Esophagus muscularis mucosa (tissue), 4 donors: ENCODE results near the gene COLEC12. TPM values are rescaled to one million over a fixed set of nuclear protein-coding genes. Genes with fewer than 3 reads are reported as not detected.
"Not testable (repeated sequence)": the region's sequence is repeated elsewhere in the genome, so short reads cannot be mapped to it uniquely, and the experiment has no call there.

Source experiments
- DNase-seq: peaks from one replicate; pipeline ENCODE4 v3.0.0-alpha.2; 2017; ENCODE audit errors: extremely low spot score
- H3K27ac ChIP-seq, 4 donors: fragments of 200-600 bp; sonication (generic); replicated peaks in 1 of 4; 1 replicate in 3 of 4; 2 replicates in 1 of 4; pipeline ENCODE4 v1.5.1; 2016 to 2019; ENCODE audit warnings: mild to moderate bottlenecking in 1 of 4
- H3K27me3 ChIP-seq, 4 donors: fragments of 200-600 bp; sonication (generic); one replicate each; pipeline versions ENCODE4 v1.5.1 to v1.6.0; 2016 to 2019
- H3K36me3 ChIP-seq, 4 donors: fragments of 200-600 bp; sonication (generic); one replicate each; pipeline ENCODE4 v1.5.1; 2016 to 2019
- H3K4me1 ChIP-seq, 4 donors: fragments of 200-600 bp; sonication (generic); one replicate each; pipeline ENCODE4 v1.5.1; 2016 to 2019
- H3K4me3 ChIP-seq, 4 donors: fragments of 200-600 bp; sonication (generic); 1 replicate in 2 of 4; 2 replicates in 2 of 4; pipeline ENCODE4 v1.5.1; 2016 to 2019; ENCODE audit warnings: mild to moderate bottlenecking in 4 of 4, moderate library complexity in 1 of 4
- H3K9me3 ChIP-seq, 4 donors: fragments of 200-600 bp; sonication (generic); 1 replicate in 3 of 4; 2 replicates in 1 of 4; pipeline ENCODE4 v1.5.1; 2016 to 2019
- EP300 ChIP-seq: sonication (generic); formaldehyde crosslinking; IDR thresholded peaks from one replicate; pipeline ENCODE4 v1.6.1; 2017; ENCODE audit warnings: antibody characterized with exemption
- POLR2A ChIP-seq: fragments of 450-650 bp; IDR thresholded peaks from one replicate; pipeline ENCODE4 v1.6.1; 2017; ENCODE audit warnings: antibody characterized with exemption, moderate library complexity, mild to moderate bottlenecking, low read depth
- POLR2AphosphoS5 ChIP-seq, 2 donors: sonication (generic); formaldehyde crosslinking; IDR thresholded peaks; one replicate each; pipeline ENCODE4 v1.6.1; 2017; ENCODE audit warnings: antibody characterized with exemption in 2 of 2
- WGBS: methylation state at CpG from one replicate; pipeline ENCODE4 v1.1.5; 2018; 5-methylcytosine and 5-hydroxymethylcytosine counted together
- intact Hi-C: fragments of 100-400 bp; cut with DNase I; formaldehyde crosslinking; loops from one replicate; pipeline ENCODE4 v1.15.1; 2023
- total RNA-seq, 4 donors: library from RNA; depleted of rRNA; stranded (reverse); fragments of >200 nt; gene quantifications; one replicate each; pipeline versions ENCODE4 v1.1.0 to v1.2.1, GENCODE V29; 2016
- TF ChIP-seq, protein P1 (sequence below), 3 experiments: fragments of 200-600 bp in 2 of 3; fragments of 450-650 bp in 1 of 3; sonication (generic) in 2 of 3; IDR thresholded peaks; one replicate each; pipeline ENCODE4 v1.5.1; 2017 to 2019; ENCODE audit warnings: antibody characterized with exemption in 3 of 3, mild to moderate bottlenecking in 2 of 3, moderate library complexity in 1 of 3

COLEC12 gene
- total RNA-seq, 4 donors from 2014 or later, result 17.9 to 36.4 (median 23.5) TPM

DNA sequence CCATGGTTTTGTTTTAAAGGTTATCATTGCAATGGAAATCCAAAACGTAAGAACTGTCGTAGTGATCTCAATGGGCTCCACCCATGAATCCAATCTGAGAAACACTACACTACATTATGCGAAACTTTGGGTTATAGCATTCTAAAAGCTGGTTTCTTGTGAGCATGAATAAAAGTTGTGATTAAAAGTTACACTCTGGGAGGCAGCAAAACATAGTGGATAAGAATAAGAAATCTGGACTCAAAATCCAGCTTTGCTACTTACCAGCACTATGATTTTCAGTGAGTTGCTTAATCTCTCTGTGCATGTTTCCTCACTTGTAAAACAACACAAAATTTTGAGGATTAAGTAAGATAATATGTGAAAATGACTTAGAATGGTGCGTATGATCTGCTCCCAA, 207.0 kb downstream of the COLEC12 start:
- Histone ChIP-seq H3K4me3 (no peak overlapping the region), H3K9me3 (no peaks in the 10 kb centered on the region), H3K27ac (no peak overlapping the region), H3K27me3 (no peaks in the 10 kb centered on the region), H3K4me1 (no peaks in the 10 kb centered on the region), H3K36me3 (no peaks in the 10 kb centered on the region)
- 84% methylated on average over 4 of the region's 4 CpGs for WGBS
- DNase-seq, result no peak
- intact Hi-C loops, result no loop called here
- TF ChIP-seq, protein P1, sequence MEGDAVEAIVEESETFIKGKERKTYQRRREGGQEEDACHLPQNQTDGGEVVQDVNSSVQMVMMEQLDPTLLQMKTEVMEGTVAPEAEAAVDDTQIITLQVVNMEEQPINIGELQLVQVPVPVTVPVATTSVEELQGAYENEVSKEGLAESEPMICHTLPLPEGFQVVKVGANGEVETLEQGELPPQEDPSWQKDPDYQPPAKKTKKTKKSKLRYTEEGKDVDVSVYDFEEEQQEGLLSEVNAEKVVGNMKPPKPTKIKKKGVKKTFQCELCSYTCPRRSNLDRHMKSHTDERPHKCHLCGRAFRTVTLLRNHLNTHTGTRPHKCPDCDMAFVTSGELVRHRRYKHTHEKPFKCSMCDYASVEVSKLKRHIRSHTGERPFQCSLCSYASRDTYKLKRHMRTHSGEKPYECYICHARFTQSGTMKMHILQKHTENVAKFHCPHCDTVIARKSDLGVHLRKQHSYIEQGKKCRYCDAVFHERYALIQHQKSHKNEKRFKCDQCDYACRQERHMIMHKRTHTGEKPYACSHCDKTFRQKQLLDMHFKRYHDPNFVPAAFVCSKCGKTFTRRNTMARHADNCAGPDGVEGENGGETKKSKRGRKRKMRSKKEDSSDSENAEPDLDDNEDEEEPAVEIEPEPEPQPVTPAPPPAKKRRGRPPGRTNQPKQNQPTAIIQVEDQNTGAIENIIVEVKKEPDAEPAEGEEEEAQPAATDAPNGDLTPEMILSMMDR (IDR thresholded peaks at IDR 0.05), result peak; percentile 10 to 32 (median 16)
- no peak for TF ChIP-seq POLR2A
- TF ChIP-seq EP300, result no peak

DNA sequence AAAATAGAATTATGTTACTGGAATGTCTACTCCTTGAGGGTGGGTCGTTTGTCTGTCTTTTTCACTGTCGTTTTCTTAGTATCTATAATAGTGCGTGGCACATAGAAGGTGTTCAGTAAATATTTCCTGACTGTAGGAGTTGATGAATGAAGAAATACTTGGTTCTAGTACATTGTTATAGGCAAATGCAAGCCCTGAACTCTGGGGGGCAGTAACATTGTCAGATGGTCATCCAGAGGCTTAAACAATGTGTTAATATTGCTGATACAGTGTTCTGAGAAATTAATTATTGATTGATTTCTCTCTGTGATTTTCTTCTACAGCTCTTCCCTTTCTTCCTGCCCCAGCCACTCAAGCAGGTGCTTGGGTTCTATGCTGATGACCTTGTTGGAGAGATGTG, 208.2 kb downstream of the COLEC12 start:
- H3K27ac ChIP-seq, result no peak overlapping the region

DNA sequence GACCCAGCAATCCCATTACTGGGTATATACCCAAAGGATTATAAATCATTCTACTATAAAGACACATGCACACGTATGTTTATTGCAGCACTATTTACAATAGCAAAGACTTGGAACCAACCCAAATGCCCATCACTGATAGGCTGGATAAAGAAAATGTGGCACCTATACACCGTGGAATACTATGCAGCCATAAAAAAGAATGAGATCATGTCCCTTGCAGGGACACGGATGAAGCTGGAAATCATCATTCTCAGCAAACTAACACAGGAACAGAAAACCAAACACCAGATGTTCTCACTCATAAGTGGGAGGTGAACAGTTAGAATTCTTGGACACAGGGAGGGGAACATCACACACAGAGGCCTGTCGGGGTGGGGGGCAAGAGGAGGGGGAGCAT, 210.5 kb downstream of the COLEC12 start:
- H3K27ac ChIP-seq, DNase-seq, H3K36me3 ChIP-seq, H3K9me3 ChIP-seq, H3K27me3 ChIP-seq, H3K4me3 ChIP-seq, H3K4me1 ChIP-seq: not testable (repeated sequence)
- WGBS, result 87% methylated on average over 4 of the region's 4 CpGs
- intact Hi-C loops, result loop anchor here (10.0 kb wide), 1 partner anchor 545 kb away; no protein-coding TSS in a partner anchor

More for the DNA sequence above, 208.2 kb downstream of the COLEC12 start:
- intact Hi-C loops, result no loop called here
- WGBS, result 70% methylated on average over 3 of the region's 3 CpGs
- TF ChIP-seq POLR2AphosphoS5 (IDR thresholded peaks at IDR 0.05) (no peak), POLR2A (no peak), EP300 (no peak)
- TF ChIP-seq, protein P1 (IDR thresholded peaks at IDR 0.05), result no peak
- no peaks in the 10 kb centered on the region for H3K27me3 ChIP-seq
- H3K36me3 ChIP-seq, result no peaks in the 10 kb centered on the region
- no peaks in the 10 kb centered on the region for H3K9me3 ChIP-seq
- H3K4me1 ChIP-seq, result no peaks in the 10 kb centered on the region
- H3K4me3 ChIP-seq, result no peak overlapping the region
- no peak for DNase-seq

DNA sequence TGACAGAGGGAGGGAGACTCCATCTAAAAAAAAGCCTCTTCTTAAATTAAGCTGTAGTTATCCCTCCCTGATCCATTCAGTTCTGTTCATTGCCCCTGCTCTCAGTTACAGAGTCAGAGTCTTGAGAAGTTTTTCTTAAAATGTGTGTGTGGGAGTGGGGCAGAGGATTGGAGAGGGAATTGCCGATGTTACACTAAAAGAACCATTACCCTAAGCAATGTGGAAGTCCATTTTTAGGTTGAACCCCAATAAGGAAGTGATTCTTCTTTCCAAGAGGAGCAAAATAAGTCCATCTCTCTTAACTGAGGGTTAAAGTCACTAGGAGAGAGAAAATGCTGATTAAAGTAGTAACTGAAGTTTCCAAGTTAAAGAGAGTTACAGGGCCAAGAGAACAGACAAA, 211.5 kb downstream of the COLEC12 start:
- Histone ChIP-seq H3K36me3 (no peaks in the 10 kb centered on the region), H3K27me3 (no peaks in the 10 kb centered on the region), H3K4me3 (no peak overlapping the region), H3K9me3 (no peaks in the 10 kb centered on the region), H3K27ac (no peak overlapping the region), H3K4me1 (no peaks in the 10 kb centered on the region)
- WGBS, result 89% methylated on average over 1 of the region's 1 CpG
- no peak for DNase-seq
- intact Hi-C loops, result loop anchor here (10.0 kb wide), 1 partner anchor 546 kb away; no protein-coding TSS in a partner anchor
- TF ChIP-seq, protein P1 (IDR thresholded peaks at IDR 0.05), result no peak
- TF ChIP-seq POLR2AphosphoS5 (IDR thresholded peaks at IDR 0.05), result no peak
- TF ChIP-seq POLR2A, result no peak
- no peak for TF ChIP-seq EP300

DNA sequence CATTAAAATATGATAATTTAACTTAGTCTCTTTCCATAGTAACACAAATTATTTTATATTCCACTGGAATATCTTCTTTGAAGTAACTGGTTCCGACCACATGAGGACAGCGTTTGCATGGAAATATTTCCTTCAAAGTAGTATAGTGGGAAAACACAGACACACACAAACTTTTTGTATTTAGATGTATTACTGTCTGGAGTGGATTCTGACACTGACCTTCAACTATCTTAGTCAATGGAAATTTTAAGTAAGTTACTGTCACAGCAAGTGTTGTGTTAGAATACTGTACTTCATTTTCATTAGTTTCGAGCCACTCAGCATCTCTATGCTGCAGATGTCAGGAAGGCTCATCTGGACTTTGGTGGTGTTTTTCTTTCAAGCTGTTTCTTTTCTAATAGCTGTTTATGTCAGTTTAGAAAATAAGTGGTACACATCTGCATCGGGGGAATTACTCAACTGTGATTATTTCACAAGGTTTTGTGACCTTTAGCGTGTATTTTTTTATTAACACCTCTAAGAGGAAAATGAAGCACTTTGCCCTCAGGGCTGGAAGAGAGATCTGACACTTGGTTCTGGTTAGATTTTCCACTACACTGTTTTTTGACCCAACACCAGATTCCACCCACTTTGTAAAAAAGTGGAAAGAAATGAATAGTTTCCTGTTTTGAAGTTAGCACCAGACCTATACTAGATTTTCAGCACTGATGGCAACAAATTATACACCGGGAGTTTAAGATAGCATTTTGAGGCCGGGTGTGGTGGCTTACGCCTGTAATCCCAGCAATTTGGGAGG, 213.8 kb downstream of the COLEC12 start:
- H3K27me3 ChIP-seq, result no peaks in the 10 kb centered on the region
- H3K27ac ChIP-seq, result no peak overlapping the region
- H3K4me3 ChIP-seq, result no peak overlapping the region
- no peaks in the 10 kb centered on the region for H3K9me3 ChIP-seq
- WGBS, result 61% methylated on average over 8 of the region's 8 CpGs
- H3K36me3 ChIP-seq, result no peaks in the 10 kb centered on the region
- DNase-seq, result no peak
- intact Hi-C loops, result loop anchor here (2.0 to 10.0 kb wide), 2 partner anchors 334 to 548 kb away; no protein-coding TSS in a partner anchor
- H3K4me1 ChIP-seq, result no peaks in the 10 kb centered on the region
- TF ChIP-seq, protein P1 (IDR thresholded peaks at IDR 0.05), result peak; percentile 57 to 61 (median 57)
- TF ChIP-seq POLR2A (no peak), POLR2AphosphoS5 (IDR thresholded peaks at IDR 0.05) (no peak), EP300 (no peak)
